BLaER1 (cell line): ENCODE results near the gene CNTN3.

Experiments
- H3K27ac ChIP-seq: shearing (Covaris generic); formaldehyde crosslinking; 2 replicates; pipeline ENCODE4 v1.8.1; 2022
- H3K27me3 ChIP-seq: shearing (Covaris generic); formaldehyde crosslinking; 2 replicates; pipeline ENCODE4 v1.8.1; 2022
- H3K36me3 ChIP-seq: shearing (Covaris generic); formaldehyde crosslinking; 2 replicates; pipeline ENCODE4 v1.8.1; 2022
- H3K4me1 ChIP-seq: shearing (Covaris generic); formaldehyde crosslinking; 2 replicates; pipeline ENCODE4 v1.8.1; 2022
- H3K4me2 ChIP-seq: shearing (Covaris generic); formaldehyde crosslinking; 2 replicates; pipeline ENCODE4 v1.8.1; 2022
- H3K4me3 ChIP-seq: shearing (Covaris generic); formaldehyde crosslinking; 2 replicates; pipeline ENCODE4 v1.8.1; 2022
- H3K9ac ChIP-seq: shearing (Covaris generic); formaldehyde crosslinking; 2 replicates; pipeline ENCODE4 v1.8.1; 2022
- H3K9me3 ChIP-seq: shearing (Covaris generic); formaldehyde crosslinking; 2 replicates; pipeline ENCODE4 v1.8.1; 2022
- H4K20me1 ChIP-seq: shearing (Covaris generic); formaldehyde crosslinking; 2 replicates; pipeline ENCODE4 v1.8.1; 2022
- Cebpa-rat ChIP-seq: shearing (Covaris generic); IDR thresholded peaks from 2 replicates; pipeline ENCODE4 v1.8.1; 2022

CNTN3 gene

DNA sequence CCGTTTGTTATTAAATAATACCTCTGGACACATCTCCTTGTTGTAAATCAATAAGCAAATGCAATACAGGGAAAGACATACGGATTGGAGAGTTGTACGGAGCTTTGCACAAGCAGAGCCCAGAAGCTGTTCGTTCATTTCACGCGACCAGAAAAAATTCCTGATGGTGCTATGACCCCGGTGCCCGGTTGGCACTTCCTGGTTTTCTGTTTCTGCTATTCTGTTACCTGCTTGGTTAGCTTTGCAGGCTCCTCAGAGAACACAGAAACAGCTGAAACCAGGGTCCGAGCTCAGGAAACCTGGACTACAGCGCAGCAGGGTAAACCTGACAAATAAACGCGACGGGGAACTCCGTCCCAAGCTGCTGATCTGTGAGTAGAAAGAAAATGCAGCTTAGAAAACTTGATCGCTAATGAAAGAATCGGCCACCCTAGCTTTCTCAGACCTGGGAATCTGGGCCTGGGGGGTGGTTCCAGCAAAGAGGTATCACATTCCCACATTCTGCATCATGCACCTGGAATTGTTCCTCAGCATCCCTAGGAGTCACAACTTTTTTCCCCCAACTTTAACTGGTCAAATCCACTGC, 845 bp downstream of the CNTN3 start:
- Histone ChIP-seq H3K9ac (no peak overlapping the region), H3K4me2 (no peak overlapping the region), H3K27ac (no peak overlapping the region), H3K27me3 (no peaks in the 10 kb centered on the region), H4K20me1 (no peaks in the 10 kb centered on the region), H3K4me1 (no peaks in the 10 kb centered on the region), H3K36me3 (no peaks in the 10 kb centered on the region), H3K4me3 (no peak overlapping the region), H3K9me3 (peaks cover 12% of the 10 kb centered on the region)
- no peak for TF ChIP-seq Cebpa-rat

DNA sequence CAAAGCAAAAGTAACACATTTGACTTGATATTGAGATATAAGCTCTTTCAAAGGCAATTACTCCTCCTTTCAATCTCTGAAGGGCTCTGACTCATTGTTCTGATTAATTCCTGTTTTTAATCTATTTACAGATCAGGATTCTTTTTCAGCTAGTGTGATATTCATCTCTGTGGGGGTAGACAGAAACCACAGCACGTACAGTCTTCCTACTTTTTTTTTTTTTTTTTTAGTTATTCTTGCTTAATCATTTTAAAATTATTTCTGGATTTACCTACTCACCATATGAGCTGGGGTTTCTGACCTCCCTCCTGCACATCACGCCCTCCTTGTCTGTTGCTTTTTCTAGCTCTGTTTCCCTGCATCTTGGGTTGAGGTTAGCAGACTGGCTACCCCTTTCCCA, 1.4 kb downstream of the CNTN3 start:
- Histone ChIP-seq H4K20me1 (no peaks in the 10 kb centered on the region), H3K4me3 (no peak overlapping the region), H3K4me1 (no peaks in the 10 kb centered on the region), H3K36me3 (no peaks in the 10 kb centered on the region), H3K27ac (no peak overlapping the region), H3K9me3 (peaks cover 12% of the 10 kb centered on the region), H3K9ac (no peak overlapping the region), H3K27me3 (no peaks in the 10 kb centered on the region), H3K4me2 (no peak overlapping the region)
- TF ChIP-seq Cebpa-rat = no peak

DNA sequence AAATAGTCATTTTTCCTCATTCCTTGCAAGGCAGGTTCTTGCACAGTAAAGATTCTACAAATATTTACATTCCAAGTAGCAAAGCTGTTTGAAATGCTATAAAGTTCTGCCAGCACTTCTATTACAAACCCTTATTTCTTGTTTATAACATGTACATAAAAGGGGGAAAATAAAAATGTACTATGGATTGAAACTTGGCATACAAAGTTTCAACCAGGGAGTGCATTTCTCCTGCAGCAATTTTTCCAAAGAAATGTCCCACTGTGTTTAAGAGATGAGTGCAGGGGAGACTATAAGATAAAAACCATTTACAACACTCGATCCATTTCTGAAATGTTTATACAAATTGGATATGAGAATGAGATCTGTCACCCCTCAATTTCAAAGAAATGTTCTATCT, 3.3 kb downstream of the CNTN3 start:
- Histone ChIP-seq H3K27ac (no peak overlapping the region), H3K4me2 (no peak overlapping the region), H3K36me3 (no peaks in the 10 kb centered on the region), H3K4me1 (no peaks in the 10 kb centered on the region), H3K27me3 (no peaks in the 10 kb centered on the region), H4K20me1 (no peaks in the 10 kb centered on the region), H3K4me3 (no peak overlapping the region), H3K9ac (no peak overlapping the region), H3K9me3 (peaks cover 12% of the 10 kb centered on the region)
- TF ChIP-seq Cebpa-rat = no peak

DNA sequence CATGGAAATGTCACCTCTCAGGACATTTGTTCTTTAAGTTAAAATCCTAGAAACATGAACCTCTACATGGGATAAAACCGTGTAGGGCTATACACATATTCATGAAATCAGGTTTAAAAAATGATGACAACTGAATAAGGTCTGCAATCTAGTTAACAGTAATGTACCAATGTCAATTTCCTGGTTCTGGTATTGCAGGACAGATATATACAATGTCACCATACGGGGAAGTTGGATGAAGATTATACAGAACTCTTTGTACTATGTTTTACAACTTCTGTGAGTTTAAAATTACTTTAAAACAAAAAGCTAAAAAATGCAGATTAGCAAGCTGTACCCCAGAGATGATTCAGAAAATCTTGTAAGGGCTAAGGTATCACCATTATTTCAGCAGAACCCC, 6.7 kb downstream of the CNTN3 start:
- no peaks in the 10 kb centered on the region for H3K9me3 ChIP-seq
- no peak overlapping the region for H3K9ac ChIP-seq
- H3K4me1 ChIP-seq = no peaks in the 10 kb centered on the region
- no peak overlapping the region for H3K27ac ChIP-seq
- no peak for TF ChIP-seq Cebpa-rat
- no peak overlapping the region for H3K4me3 ChIP-seq
- no peaks in the 10 kb centered on the region for H3K27me3 ChIP-seq
- H3K4me2 ChIP-seq = no peak overlapping the region
- H4K20me1 ChIP-seq = no peaks in the 10 kb centered on the region
- H3K36me3 ChIP-seq = no peaks in the 10 kb centered on the region

DNA sequence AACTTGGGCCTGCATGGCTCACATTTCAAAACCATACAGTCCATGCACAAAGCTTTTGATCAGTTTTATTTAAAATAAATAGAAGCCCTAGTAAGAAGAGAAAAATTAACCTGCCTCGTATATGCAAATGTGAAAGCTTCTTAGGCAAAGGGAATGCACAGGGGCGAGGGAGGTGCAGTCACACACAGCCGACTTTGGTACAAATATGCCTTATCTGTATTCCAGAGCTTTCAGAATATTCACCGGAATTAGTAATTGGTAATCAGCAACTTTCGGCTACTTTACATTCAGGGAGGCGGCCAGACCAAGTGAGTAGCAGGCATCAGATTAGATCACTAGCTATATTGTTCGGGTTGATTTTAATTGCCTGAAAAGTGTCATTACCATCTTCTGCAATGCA, 7.5 kb downstream of the CNTN3 start:
- H3K4me1 ChIP-seq = no peaks in the 10 kb centered on the region
- no peak overlapping the region for H3K9ac ChIP-seq
- H3K27me3 ChIP-seq = no peaks in the 10 kb centered on the region
- H3K36me3 ChIP-seq = no peaks in the 10 kb centered on the region
- H3K27ac ChIP-seq = no peak overlapping the region
- H3K4me3 ChIP-seq = no peak overlapping the region
- H4K20me1 ChIP-seq = no peaks in the 10 kb centered on the region
- no peak for TF ChIP-seq Cebpa-rat
- no peaks in the 10 kb centered on the region for H3K9me3 ChIP-seq
- no peak overlapping the region for H3K4me2 ChIP-seq

DNA sequence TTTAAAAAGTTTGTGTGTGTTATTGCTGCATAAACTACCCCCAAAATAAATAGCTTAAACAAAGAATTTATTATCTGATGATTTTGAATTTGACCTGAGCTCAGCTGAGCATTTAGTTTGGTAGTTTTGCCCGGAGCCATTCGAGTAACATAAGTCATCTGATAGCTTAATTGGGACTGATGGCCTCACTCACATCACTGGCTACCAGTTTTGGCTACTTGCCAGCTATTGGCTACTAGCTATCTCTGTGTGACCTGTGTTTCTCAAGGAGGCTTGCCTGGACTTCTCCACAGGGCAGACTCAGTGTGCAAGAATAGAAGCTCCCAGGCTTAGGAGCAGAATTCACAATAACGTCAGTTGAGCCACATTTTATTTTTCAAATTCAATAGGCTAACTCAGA, 9.0 kb downstream of the CNTN3 start:
- no peaks in the 10 kb centered on the region for H3K4me1 ChIP-seq
- no peaks in the 10 kb centered on the region for H3K27me3 ChIP-seq
- H3K4me2 ChIP-seq = no peak overlapping the region
- H4K20me1 ChIP-seq = no peaks in the 10 kb centered on the region
- no peak overlapping the region for H3K27ac ChIP-seq
- no peaks in the 10 kb centered on the region for H3K9me3 ChIP-seq
- TF ChIP-seq Cebpa-rat = no peak
- no peak overlapping the region for H3K4me3 ChIP-seq
- no peak overlapping the region for H3K9ac ChIP-seq
- no peaks in the 10 kb centered on the region for H3K36me3 ChIP-seq

DNA sequence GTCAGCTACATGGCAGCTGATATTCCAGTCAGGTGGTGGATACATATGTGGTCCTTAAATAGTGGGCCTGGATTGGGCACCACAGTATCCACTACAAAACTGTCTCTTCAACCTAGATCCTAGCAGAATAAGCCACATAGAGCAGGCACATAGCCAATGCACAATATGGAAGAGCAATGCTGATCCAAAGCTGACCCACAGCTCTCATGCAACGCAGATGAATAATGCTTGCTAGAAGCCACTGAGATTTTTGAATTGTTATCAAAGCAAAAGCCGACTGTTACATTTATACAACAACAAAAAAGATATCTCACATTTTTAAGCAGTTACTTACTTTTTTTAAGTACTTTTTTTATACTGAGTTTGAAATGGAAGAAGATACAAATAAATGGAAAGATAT, 11.2 kb downstream of the CNTN3 start:
- no peaks in the 10 kb centered on the region for H4K20me1 ChIP-seq
- H3K27me3 ChIP-seq = no peaks in the 10 kb centered on the region
- H3K27ac ChIP-seq = no peak overlapping the region
- H3K4me3 ChIP-seq = no peak overlapping the region
- no peaks in the 10 kb centered on the region for H3K36me3 ChIP-seq
- H3K9ac ChIP-seq = no peak overlapping the region
- no peak for TF ChIP-seq Cebpa-rat
- no peaks in the 10 kb centered on the region for H3K4me1 ChIP-seq
- no peaks in the 10 kb centered on the region for H3K9me3 ChIP-seq
- H3K4me2 ChIP-seq = no peak overlapping the region

DNA sequence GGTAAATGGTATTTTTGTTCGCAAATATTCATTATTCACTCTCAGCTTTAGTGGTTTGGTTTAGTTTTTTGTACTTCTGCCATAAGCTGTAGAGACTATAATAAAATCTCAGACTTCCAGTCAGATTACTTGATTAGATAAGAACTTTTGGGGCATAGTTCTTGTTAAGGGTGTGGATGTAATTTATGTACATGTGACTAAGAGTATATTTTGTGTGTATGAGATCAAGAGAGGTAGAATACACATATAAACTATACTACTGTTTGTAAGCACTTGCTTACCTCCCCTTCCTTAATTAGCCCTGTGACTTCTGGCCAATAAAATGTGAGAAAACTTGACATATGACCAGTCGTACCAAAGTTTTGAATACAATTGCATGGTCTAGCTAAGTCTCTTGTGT, 12.0 kb downstream of the CNTN3 start:
- Histone ChIP-seq H3K4me3 (no peak overlapping the region), H3K9me3 (no peaks in the 10 kb centered on the region), H3K4me1 (no peaks in the 10 kb centered on the region), H3K4me2 (no peak overlapping the region), H3K27ac (no peak overlapping the region), H3K36me3 (no peaks in the 10 kb centered on the region), H3K27me3 (no peaks in the 10 kb centered on the region), H4K20me1 (no peaks in the 10 kb centered on the region), H3K9ac (no peak overlapping the region)
- no peak for TF ChIP-seq Cebpa-rat

DNA sequence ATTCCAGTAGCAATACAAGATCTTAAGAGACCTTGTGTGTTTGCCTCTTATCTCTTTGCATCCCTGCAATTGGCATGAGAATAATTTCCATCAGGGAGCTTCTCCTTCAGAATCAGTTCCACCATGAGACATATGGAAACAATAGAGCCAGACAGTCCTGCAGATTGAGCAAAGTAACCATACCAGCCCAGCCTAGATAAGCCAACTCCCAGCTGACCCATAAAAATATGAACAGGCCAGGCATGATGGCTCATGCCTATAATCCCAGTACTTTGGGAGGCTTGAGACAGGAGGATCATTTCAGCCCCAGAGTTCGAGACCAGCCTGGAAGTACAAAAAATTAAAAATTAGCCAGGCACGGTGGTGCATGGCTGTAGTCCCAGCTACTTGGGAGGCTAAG, 12.7 kb downstream of the CNTN3 start:
- no peak overlapping the region for H3K27ac ChIP-seq
- no peak for TF ChIP-seq Cebpa-rat
- H3K4me1 ChIP-seq = no peaks in the 10 kb centered on the region
- H4K20me1 ChIP-seq = no peaks in the 10 kb centered on the region
- no peaks in the 10 kb centered on the region for H3K36me3 ChIP-seq
- no peak overlapping the region for H3K4me2 ChIP-seq
- no peak overlapping the region for H3K9ac ChIP-seq
- no peaks in the 10 kb centered on the region for H3K9me3 ChIP-seq
- H3K27me3 ChIP-seq = no peaks in the 10 kb centered on the region
- H3K4me3 ChIP-seq = no peak overlapping the region

DNA sequence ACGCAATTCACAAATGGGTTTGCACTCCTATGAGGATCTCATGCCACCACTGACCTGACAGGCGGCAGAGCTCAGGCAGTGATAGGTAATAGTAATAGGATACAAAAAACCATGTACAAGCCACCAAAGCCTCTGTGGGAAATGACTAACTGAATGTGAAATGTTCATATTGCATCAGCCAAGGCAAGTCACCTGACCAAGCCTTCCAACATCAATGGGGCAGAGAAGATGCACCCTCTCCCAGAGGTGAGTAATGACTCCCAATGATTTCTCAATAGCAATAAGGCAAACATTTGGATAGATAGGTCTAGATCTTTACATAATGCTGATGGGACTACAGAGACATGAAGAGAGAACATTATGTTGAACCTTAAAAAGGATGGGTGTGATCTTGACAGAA, 14.9 kb downstream of the CNTN3 start:
- Histone ChIP-seq H3K9me3 (no peaks in the 10 kb centered on the region), H3K27me3 (no peaks in the 10 kb centered on the region), H3K9ac (no peak overlapping the region), H3K4me2 (no peak overlapping the region), H4K20me1 (no peaks in the 10 kb centered on the region), H3K4me3 (no peak overlapping the region), H3K4me1 (no peaks in the 10 kb centered on the region), H3K27ac (no peak overlapping the region), H3K36me3 (no peaks in the 10 kb centered on the region)
- TF ChIP-seq Cebpa-rat = no peak

DNA sequence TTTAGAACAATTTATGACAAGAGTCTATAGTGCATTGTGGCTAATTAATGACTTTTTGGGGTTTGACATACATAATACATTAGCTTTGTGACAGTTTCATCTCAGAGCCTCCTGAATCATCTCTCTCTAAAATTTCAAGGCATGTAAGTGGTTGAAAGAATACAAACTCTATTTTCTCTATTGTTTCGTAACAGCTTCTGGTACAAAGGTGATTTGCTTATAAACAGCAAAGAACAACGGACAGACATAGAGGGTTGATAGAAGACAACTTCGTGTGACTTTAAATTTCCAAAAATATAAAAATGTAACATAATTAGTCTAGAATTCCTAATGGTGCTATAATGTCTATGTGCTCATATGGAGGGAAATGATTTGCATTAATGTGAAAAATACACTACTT, 21.3 kb downstream of the CNTN3 start:
- Histone ChIP-seq H3K9ac (no peak overlapping the region), H3K27me3 (no peaks in the 10 kb centered on the region), H3K9me3 (no peaks in the 10 kb centered on the region), H3K36me3 (no peaks in the 10 kb centered on the region), H4K20me1 (no peaks in the 10 kb centered on the region), H3K27ac (no peak overlapping the region), H3K4me1 (no peaks in the 10 kb centered on the region), H3K4me3 (no peak overlapping the region), H3K4me2 (no peak overlapping the region)
- no peak for TF ChIP-seq Cebpa-rat
